ENCODE data around the gene SLC1A3.
"Not testable (repeated sequence)": the region's sequence is repeated elsewhere in the genome, so short reads cannot be mapped to it uniquely, and the experiment has no call there.

SLC1A3 gene

DNA sequence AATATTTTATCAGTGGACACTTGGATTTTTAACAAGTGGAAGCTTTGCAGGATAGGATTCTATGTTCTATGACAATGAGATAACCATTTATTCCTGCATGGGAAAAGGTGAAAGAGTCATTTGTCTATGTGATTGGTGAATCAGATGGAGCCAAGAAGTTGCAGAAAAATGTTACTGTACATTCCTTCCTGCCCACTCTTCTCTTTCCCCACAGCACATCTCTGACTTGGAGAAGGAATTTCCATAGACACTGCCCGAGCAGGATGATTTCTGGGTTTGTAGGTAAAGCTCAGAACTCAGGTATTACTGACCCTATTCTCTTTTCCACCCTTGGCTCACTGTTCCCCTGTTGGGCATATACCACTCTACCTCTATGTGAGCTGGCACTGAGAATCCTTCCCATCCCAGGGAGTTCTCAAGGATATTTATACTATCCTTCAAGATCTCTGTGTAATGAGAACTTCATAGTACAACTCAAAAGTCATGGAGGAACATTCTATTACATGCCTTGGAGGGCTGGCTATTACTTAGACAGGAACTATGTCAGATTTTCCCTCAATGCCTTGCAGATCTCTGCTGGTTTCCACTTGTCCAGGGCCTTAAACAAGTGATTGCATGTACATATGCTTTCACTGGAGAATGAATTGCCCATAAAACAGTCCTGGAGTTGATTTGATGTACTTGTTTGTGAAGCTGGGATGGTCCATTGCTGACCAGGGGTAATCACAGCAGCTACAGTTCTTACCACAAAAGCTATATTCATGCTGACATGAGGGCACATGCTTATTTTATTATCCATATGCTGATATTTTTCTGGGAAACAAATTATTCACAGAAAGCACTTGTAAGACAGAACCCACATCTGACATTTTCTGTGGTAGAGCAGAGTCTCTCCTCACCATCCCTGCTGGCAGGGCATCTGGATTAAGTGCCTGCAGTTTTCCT is 24.1 kb downstream of the SLC1A3 start:
- DNase-seq (ENCODE audit: low read depth), result no peak

- no peak for DNase-seq (ENCODE audit: low read depth)
Measured at GRCh38 chr5:36631154-36631553, 24.7 kb downstream of the SLC1A3 start.

- DNase-seq (ENCODE audit: low read depth), result no peak
Measured at GRCh38 chr5:36631620-36632362, 25.4 kb downstream of the SLC1A3 start.

DNA sequence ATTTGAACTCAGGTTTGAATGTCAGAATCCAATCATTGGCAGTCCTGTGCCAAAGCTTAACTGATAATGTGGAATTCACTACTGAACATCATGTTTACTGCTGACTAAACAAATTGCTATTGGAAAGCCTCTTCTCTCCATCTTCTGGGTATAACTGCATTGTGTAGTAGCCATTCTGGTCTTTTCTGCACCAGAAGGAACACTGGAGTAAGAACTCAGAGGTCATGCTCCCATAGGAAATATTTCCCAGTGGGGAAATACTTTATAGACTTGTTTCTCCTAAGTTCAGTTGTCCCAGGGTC is 25.9 kb downstream of the SLC1A3 start:
- no peak for DNase-seq (ENCODE audit: low read depth)

DNA sequence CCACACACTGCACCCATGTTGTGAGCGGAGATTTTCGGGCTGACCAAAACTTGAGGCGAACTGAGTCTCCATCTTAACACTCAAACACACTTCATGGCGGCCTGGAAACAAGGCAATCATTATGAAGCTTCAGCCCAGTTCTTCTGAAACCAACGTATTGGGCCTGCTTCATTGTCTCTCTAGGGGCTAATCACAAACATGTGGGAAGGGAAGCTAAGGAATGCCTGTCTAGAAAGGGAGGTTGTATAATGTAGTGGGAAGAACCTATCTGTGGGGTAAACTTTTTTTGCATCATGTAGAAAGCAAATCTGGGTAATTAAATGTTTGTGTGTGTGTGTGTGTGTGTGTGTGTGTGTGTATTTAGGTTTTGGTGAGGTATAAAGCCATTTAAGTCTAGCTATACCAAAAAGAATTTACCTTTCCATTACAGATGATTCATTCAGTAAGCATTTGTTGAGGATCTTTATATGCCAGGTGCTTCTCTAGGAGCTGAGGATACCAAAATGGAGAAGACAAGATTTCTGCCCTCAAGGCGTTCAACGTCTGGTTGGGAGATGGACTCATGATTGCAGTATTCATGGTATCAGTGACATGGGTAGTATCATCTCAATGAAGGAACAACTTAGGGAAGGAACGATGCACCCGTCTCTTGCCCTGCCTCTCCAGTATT is 29.4 kb downstream of the SLC1A3 start:
- no peak for DNase-seq (ENCODE audit: low read depth)

DNA sequence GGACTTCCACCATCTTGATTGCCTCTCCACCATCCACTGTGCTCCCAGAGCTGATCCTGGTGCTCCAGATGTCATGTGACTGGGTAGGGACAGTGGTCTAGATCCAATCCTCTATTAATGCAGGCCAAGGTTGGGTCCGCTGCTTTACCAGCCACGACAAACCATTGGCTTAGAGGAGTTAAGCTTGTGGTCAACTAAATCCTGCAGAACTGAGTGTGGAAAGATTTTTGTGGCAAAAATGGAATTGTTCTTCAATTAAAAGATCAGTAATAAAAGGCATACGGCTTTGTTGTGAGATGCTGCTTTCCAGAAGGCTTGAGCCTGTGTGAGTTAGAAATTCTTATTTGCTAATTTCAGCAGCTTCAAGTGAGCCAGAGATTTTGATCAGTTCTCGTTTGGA is 30.7 kb downstream of the SLC1A3 start:
- no peak for DNase-seq (ENCODE audit: low read depth)

- DNase-seq (ENCODE audit: low read depth), result no peak
Measured at GRCh38 chr5:36637516-36637915, 31.1 kb downstream of the SLC1A3 start.

- no peak for DNase-seq (ENCODE audit: low read depth)
Measured at GRCh38 chr5:36638056-36638455, 31.6 kb downstream of the SLC1A3 start.

GRCh38 chr5:36640949-36641348 is 34.5 kb downstream of the SLC1A3 start:
- DNase-seq (ENCODE audit: low read depth), result no peak

DNA sequence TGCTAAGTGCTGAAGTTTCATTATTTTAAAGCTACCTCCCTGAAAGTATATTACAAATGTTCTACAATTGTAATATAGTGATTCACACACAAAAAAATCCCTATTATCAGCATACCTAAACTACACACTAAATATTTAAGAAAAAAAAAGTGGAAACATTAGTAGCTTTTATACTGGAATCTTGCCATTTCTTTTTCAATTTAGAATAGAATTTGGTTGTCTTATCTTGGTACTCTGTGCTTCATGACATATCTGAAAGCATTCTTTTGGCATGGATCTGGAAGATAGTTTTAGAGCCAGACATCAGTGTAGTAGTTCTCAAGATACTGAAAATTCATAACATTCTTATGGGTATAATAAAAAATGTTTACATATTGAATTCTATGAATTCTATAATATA is 35.0 kb downstream of the SLC1A3 start:
- no peak for DNase-seq (ENCODE audit: low read depth)

GRCh38 chr5:36642089-36642488 is 35.7 kb downstream of the SLC1A3 start:
- no peak for DNase-seq (ENCODE audit: low read depth)

DNA sequence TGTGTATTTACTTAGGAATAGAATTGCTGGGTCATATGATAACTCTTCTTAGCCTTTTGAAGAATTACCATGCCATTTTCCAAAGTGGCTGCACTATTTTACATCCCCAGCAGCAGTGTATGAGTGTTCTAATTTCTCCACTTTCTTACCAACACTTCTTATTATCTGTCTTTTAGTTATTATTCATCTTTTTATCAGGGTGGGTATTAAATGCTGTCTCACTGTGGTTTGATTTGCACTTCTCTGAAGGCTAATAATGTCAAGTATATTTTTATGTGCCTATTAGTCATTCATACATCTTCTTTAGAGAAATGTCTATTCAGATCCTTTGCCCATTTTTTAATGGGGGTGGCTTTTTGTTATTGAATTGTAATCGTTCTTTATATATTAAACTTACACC is 36.8 kb downstream of the SLC1A3 start:
- DNase-seq (ENCODE audit: low read depth), result no peak

GRCh38 chr5:36643841-36644240 is 37.4 kb downstream of the SLC1A3 start:
- DNase-seq (ENCODE audit: low read depth), result not testable (repeated sequence)

DNA sequence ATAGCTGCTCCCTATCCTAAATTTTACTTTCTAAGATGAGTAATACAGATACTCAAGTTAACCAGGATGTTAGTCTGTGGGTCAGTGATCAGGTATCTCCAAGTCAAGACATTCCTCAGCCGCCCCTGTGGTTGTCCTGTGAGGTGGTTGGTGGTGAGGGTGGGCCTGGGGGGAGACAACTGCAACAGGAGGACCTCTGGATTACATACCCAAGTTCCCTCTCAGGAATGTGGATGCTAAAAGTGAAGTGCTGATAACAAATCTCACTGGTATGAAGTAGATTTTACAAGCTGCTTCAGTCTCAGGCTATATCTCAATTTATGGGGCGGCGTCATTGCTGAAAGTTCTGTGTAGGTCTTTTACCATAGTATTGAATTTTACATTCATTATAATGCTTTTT is 38.3 kb downstream of the SLC1A3 start:
- DNase-seq (ENCODE audit: low read depth), result no peak

DNA sequence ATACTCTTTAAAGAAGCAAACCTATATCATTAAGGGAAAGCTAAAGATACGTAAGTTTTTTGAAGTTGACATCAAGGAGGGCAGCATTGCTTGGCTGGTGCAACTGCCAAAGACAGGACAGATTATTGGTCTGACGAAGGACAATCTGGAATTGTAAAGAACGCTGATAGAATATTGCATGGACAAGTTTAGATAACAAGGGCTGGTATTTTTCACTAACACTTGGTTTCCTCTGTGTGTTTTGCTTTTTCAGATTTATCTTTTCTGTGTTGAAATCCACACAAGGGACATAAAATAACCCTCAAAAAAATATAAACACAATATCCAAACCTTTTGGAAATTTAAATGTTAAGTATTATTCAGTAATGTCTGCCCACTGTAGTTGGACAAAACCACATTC is 39.7 kb downstream of the SLC1A3 start:
- DNase-seq (ENCODE audit: low read depth), result no peak

- DNase-seq (ENCODE audit: low read depth), result no peak
Measured at GRCh38 chr5:36646507-36647023, 40.2 kb downstream of the SLC1A3 start.

GRCh38 chr5:36647046-36647445 is 40.6 kb downstream of the SLC1A3 start:
- DNase-seq (ENCODE audit: low read depth), result no peak

DNA sequence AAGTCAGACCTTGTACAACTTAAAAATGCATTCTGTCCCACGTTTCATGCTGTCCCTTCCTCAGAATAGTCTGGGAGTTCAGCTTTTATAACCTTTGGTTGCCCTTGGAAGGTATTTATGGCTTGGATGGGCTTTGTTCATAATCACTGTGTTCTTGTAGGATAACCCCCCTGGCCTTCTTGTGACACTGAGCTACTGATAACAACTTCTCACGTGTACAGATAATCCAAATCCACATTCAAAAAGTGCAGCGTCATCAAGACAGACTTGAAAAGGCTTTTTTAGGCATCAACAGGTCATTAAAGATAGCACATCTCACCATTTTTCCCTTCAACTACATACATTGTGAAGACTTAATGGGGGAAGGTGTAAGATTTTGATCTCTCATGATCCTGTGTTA is 42.0 kb downstream of the SLC1A3 start:
- no peak for DNase-seq (ENCODE audit: low read depth)

DNA sequence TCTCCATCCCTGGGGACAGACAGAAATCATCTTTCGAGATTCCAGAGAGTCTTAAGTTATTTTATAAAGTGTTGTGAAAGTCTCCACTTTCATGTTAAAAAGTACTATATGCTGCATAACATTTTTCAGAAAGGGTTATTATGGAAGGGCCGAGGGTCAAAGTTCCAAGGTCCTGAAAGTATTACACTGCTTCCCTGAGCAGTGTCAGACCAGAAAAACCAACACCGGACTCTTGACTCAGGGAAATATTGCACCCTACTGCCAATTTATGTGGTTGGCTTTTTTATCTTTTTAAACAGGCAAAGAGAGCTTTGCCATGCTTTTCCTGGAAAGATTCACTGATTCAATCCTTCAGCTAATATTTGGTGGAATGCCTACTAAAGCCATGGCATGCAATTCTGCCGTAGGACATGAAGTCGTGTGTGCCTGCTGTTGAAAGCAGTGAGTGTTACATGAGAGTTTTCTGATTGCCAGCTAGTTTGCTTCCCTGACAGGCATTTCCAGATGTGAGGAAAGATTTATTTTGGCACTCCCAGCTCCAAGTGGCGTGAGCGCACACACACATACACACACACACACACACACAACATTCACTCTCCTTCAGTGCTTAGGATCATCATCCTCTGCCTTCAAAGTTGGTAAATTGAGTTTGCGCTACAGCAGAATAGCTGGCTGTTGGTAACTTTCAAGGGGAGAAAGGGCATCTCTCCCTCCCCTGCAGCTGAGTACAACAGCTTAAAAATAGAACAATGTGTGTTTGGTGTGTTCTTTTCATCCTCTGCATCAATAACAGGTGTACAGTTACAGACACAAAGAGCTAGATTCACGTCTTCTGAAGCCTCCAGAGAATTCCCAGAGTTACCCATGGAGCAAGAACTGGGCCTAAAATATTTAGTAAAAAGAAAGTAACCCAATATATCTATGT is 45.6 kb downstream of the SLC1A3 start:
- no peak for DNase-seq (ENCODE audit: low read depth)

DNA sequence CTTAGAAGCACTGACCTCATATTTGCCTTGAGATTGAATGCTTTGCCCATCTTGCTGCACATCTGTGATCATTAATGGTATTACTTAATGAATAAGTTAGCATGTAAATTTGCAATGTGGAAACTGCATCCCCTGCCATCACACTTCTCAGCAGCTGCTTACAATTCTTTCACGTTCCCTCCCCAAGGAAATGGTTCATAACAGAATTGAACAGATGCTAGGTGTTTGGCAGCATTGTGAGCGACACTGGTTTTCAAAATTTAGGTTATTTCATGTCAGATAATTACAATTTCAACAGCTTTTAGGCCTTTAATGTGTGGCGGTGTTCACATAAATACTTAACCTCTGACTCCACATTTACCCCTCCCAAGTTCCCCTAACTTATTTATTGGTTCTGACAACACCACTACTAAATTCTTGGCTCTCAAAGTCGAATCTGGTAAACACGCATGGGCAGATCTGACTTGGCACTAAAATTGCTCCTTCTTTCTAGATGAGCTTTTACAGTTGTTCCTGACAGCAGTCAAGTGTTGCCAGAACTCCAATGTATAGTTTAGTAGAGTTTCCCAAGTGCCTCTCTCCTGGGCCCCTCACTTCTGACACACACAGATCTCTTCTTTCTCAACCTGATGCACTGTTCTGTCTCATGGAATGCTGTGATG is 46.8 kb downstream of the SLC1A3 start:
- no peak for DNase-seq (ENCODE audit: low read depth)

- no peak for DNase-seq (ENCODE audit: low read depth)
Measured at GRCh38 chr5:36654564-36654963, 48.2 kb downstream of the SLC1A3 start.
